Esophagus squamous epithelium (tissue), 5 donors: ENCODE data around the gene EVPLL. TPM values are rescaled to one million over a fixed set of nuclear protein-coding genes. Genes with fewer than 3 reads are reported as not detected.
A peak's percentile ranks its signal among the peaks of the same experiment; 100 is the strongest.
"Not testable (repeated sequence)": the region's sequence is repeated elsewhere in the genome, so short reads cannot be mapped to it uniquely, and the experiment has no call there.

Experiments used
- DNase-seq: peaks from one replicate; lab custom pipeline; 2025; lab: John Stamatoyannopoulos, UW
- H3K27ac ChIP-seq, 4 donors: fragments of 200-600 bp; sonication (generic); one replicate each; pipeline ENCODE4 v1.5.1; 2016 to 2019; ENCODE audit warnings: mild to moderate bottlenecking in 1 of 4
- H3K27me3 ChIP-seq, 4 donors: fragments of 200-600 bp; sonication (generic); 1 replicate in 3 of 4; 2 replicates in 1 of 4; pipeline versions ENCODE4 v1.5.1 to v1.6.0; 2017 to 2021; ENCODE audit warnings: antibody characterized with exemption in 1 of 4
- H3K36me3 ChIP-seq, 3 donors: fragments of 200-600 bp; sonication (generic); one replicate each; pipeline ENCODE4 v1.5.1; 2016 to 2019
- H3K4me1 ChIP-seq, 3 donors: fragments of 200-600 bp; sonication (generic); one replicate each; pipeline ENCODE4 v1.5.1; 2017 to 2019
- H3K4me3 ChIP-seq, 4 donors: fragments of 200-600 bp; sonication (generic); 1 replicate in 3 of 4; 2 replicates in 1 of 4; pipeline ENCODE4 v1.5.1; 2016 to 2019; ENCODE audit warnings: mild to moderate bottlenecking in 2 of 4, moderate library complexity in 1 of 4
- H3K9me3 ChIP-seq, 3 donors: fragments of 200-600 bp; sonication (generic); one replicate each; pipeline ENCODE4 v1.5.1; 2016 to 2019
- POLR2A ChIP-seq, 4 donors: fragments of 450-650 bp; IDR thresholded peaks; one replicate each; pipeline ENCODE4 v1.6.1; 2017; ENCODE audit warnings: antibody characterized with exemption in 4 of 4, mild to moderate bottlenecking in 4 of 4, moderate library complexity in 3 of 4
- WGBS, 2 donors: methylation state at CpG; one replicate each; pipeline ENCODE4 v1.1.5; 2018; 5-methylcytosine and 5-hydroxymethylcytosine counted together
- intact Hi-C: fragments of 100-400 bp; cut with DNase I; formaldehyde crosslinking; loops from one replicate; pipeline ENCODE4 v1.15.0; 2022
- total RNA-seq, 4 donors: library from RNA; depleted of rRNA; stranded (reverse); fragments of >200 nt; gene quantifications; one replicate each; pipeline ENCODE4 v1.1.0, GENCODE V29; 2016
- TF ChIP-seq, protein P1 (sequence below), 6 experiments: fragments of 450-650 bp in 4 of 6; fragments of 200-600 bp in 2 of 6; sonication (generic) in 2 of 6; IDR thresholded peaks; one replicate each; pipeline ENCODE4 v1.5.1; 2016 to 2019; ENCODE audit warnings: antibody characterized with exemption in 6 of 6, mild to moderate bottlenecking in 4 of 6, moderate library complexity in 4 of 6
- donor health status: DM: yes; HTN: yes; CAD: no.

EVPLL gene
- total RNA-seq, 4 donors from 2014 or later, result 5.9 to 15.4 (median 10.2) TPM

DNA sequence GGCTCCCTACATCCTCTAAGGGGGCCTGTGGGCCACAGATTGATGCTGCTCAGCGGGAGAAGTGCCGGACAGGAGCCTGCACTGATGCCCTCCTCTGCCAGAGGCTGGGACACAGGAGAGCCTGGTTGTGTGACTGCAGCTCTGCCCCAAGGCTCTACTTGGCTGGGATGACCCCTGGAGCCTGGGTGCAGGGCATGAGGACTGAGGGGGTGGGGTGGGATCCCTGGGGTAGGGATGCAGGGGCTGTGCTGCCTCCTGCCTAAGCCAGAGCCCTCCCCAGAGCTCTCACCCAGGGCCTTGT lies 577 bp downstream of the EVPLL start:
- no CpG with 5 or more reads among the region's 2 CpGs for WGBS, 2 donors
- no peak for TF ChIP-seq POLR2A (IDR thresholded peaks at IDR 0.05)
- TF ChIP-seq, protein P1, sequence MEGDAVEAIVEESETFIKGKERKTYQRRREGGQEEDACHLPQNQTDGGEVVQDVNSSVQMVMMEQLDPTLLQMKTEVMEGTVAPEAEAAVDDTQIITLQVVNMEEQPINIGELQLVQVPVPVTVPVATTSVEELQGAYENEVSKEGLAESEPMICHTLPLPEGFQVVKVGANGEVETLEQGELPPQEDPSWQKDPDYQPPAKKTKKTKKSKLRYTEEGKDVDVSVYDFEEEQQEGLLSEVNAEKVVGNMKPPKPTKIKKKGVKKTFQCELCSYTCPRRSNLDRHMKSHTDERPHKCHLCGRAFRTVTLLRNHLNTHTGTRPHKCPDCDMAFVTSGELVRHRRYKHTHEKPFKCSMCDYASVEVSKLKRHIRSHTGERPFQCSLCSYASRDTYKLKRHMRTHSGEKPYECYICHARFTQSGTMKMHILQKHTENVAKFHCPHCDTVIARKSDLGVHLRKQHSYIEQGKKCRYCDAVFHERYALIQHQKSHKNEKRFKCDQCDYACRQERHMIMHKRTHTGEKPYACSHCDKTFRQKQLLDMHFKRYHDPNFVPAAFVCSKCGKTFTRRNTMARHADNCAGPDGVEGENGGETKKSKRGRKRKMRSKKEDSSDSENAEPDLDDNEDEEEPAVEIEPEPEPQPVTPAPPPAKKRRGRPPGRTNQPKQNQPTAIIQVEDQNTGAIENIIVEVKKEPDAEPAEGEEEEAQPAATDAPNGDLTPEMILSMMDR (IDR thresholded peaks at IDR 0.05), result no peak
- intact Hi-C loops, result no loop called here
- H3K36me3 ChIP-seq, result peaks cover 0 to 25% (median 0%) of the 10 kb centered on the region in 3 donors
- peak overlapping the region; percentile 45 to 55 (median 54) for H3K4me3 ChIP-seq
- H3K4me1 ChIP-seq, result peaks cover 6 to 46% (median 13%) of the 10 kb centered on the region in 3 donors
- peaks cover 0 to 39% (median 0%) of the 10 kb centered on the region in 4 donors for H3K27me3 ChIP-seq
- H3K27ac ChIP-seq, result peak overlapping the region; percentile 79 to 99 (median 97)
- no peaks in the 10 kb centered on the region for H3K9me3 ChIP-seq
- no peak for DNase-seq

DNA sequence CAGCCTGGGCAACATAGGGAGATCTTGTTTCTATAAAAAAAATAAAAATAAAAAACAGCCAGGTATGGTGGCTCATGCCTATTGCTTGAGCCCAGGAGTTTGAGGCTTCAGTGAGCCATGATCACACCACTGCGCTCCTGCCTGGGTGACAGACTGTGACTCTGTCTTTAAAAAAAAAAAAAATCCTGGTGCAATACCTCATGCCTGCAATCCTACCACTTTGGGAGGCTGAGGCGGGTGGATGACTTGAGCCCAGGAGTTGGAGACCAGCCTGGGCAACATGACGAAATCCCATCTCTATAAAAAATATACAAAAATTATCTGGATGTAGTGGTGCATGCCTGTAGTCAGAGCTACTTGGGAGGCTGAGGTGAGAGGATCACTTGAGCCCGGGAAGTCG lies 1.0 kb downstream of the EVPLL start:
- H3K9me3 ChIP-seq, intact Hi-C loops, DNase-seq: not testable (repeated sequence)
- Histone ChIP-seq H3K27ac (peak overlapping the region in 3 of 4 donors; percentile 96 to 99 (median 98)), H3K4me3 (peak overlapping the region; percentile 45 to 55 (median 54)), H3K36me3 (peaks cover 0 to 30% (median 0%) of the 10 kb centered on the region in 3 donors), H3K27me3 (peaks cover 0 to 43% (median 0%) of the 10 kb centered on the region in 4 donors), H3K4me1 (peaks cover 6 to 46% (median 13%) of the 10 kb centered on the region in 3 donors)
- 70 to 71% methylated on average over 5 of the region's 5 CpGs for WGBS, 2 donors

DNA sequence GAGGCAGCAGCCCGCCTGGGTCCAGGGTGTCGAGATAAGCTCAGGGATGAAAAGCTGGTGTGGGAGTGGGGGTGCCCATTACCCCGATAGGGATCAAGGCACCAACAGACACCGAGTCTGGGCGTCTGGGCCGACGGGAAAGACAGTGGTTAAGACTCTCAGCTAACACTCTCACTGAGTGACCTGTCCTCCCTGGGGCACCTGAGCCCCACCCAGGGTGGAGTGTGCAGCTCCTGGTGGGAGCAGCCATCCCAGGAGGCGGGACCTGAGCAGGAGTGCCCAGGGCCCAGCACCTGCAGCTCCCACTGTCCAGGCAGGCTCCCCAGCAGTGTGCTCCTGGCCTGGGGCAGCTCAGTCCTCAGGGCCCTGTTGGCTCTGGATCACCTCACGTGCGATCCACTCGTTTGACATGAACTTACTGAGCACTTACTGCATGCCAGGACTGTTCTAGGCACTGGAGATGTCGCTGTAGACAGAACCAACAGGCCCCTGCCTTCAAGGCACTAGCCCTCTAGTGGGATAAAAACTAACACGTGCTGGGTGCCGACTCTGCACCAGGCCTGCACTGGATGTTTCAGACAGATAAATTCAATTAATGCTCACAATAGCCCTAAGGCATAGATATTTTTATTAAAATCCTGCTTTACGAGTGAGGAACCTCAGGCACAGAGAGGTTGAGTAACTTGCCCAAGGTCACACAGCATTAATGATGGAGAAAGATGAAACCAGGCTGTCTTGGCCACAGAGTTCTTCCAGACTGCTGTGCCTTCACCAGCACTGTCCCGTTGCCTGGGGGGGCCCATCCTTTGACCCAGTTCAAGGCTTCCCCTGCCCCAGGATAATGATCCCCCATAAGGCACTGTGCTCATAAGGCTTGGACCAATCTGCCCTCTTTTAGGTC lies 1.9 kb downstream of the EVPLL start:
- Histone ChIP-seq H3K9me3 (no peaks in the 10 kb centered on the region), H3K4me1 (peaks cover 6 to 46% (median 13%) of the 10 kb centered on the region in 3 donors), H3K4me3 (peak overlapping the region in 3 of 4 donors; percentile 54 to 55 (median 55)), H3K36me3 (peaks cover 0 to 35% (median 0%) of the 10 kb centered on the region in 3 donors), H3K27me3 (peaks cover 0 to 48% (median 0%) of the 10 kb centered on the region in 4 donors), H3K27ac (peak overlapping the region in 3 of 4 donors; percentile 96 to 99 (median 98))
- DNase-seq, result no peak
- intact Hi-C loops, result no loop called here
- WGBS, 2 donors, result 44 to 60% methylated on average over 4 to 6 of the region's 16 CpGs
- no peak for TF ChIP-seq POLR2A (IDR thresholded peaks at IDR 0.05)
- TF ChIP-seq, protein P1 (IDR thresholded peaks at IDR 0.05), result no peak

DNA sequence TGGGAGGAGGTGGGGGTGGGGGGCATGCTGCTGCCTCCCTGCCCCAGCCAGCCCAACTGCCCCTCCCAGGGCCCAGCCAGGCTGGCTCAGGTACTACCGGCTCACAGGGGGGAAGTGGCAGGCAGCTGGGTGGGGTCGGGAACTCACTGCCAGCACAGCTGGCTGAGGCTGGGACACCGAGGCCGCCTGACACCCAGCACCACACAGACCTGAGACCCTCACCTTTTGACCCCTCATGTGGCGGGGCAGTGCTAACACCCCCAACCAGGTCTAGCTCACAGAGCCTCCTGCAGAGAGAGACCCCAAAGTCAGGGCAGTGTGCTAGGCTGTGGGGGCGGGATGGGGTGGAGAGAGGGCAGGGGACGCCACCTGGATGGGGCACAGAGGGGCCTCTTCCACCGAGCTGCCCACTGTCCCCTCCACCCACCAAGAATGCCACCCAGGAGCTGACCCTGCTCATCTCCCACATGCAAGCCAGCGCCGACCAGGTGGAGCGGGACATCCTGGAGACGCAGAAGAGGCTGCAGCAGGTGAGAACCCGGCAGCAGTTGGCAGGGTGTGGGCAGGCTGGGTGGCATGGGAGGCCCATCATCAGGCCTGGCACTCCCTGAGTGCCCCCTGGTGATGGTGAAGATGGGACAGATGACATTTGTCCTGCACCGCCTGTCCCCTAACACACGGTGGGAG lies 3.0 kb downstream of the EVPLL start:
- H3K9me3 ChIP-seq, result no peaks in the 10 kb centered on the region
- H3K4me3 ChIP-seq, result no peak overlapping the region
- TF ChIP-seq, protein P1 (IDR thresholded peaks at IDR 0.05), result no peak
- TF ChIP-seq POLR2A (IDR thresholded peaks at IDR 0.05), result no peak
- H3K36me3 ChIP-seq, result peaks cover 0 to 35% (median 0%) of the 10 kb centered on the region in 3 donors
- DNase-seq, result no peak
- H3K4me1 ChIP-seq, result peaks cover 6 to 46% (median 13%) of the 10 kb centered on the region in 3 donors
- intact Hi-C loops, result no loop called here
- peaks cover 0 to 48% (median 0%) of the 10 kb centered on the region in 4 donors for H3K27me3 ChIP-seq
- H3K27ac ChIP-seq, result peak overlapping the region in 1 of 4 donors; percentile 20
- WGBS, 2 donors, result 67 to 71% methylated on average over 3 to 6 of the region's 15 CpGs

DNA sequence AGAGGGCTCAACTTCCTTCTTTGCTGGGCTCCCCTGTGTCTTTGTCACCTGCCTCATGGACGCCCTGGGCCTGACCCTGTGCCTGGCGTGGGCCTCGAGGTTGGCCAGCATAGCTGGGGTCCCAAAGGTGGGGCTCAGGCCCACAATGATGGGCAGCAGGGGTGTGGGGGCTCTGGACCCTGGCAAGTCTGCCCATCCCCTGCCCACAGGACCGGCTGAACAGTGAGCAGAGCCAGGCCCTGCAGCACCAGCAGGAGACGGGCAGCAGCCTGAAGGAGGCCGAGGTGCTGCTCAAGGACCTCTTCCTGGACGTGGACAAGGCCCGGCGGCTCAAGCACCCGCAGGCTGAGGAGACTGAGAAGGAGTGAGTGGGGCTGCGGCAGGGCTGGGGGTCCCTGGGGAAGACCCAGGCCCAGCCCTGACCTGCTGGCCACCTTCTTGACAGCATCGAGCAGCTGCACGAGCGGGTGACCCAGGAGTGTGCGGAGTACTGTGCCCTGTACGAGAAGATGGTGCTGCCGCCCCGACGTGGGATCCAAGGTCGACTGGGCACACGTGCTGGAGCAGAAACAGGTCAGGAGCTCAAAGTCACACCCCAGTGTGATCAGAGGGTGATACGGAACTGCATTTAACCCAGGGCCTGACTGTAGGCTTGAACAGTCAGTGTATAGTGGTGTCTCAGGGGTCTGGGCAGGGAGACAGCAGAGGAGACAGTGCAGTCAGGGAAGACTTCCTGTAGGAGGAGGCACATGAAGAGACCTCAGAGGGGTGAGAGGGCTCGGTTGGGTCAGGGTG lies 3.8 kb downstream of the EVPLL start:
- Histone ChIP-seq H3K27ac (no peak overlapping the region), H3K36me3 (peaks cover 0 to 35% (median 0%) of the 10 kb centered on the region in 3 donors), H3K4me3 (no peak overlapping the region), H3K4me1 (peaks cover 6 to 42% (median 13%) of the 10 kb centered on the region in 3 donors), H3K9me3 (no peaks in the 10 kb centered on the region), H3K27me3 (peaks cover 0 to 48% (median 0%) of the 10 kb centered on the region in 4 donors)
- 71 to 88% methylated on average over 1 to 4 of the region's 23 CpGs for WGBS, 2 donors
- DNase-seq, result no peak
- intact Hi-C loops, result no loop called here
- TF ChIP-seq POLR2A (IDR thresholded peaks at IDR 0.05), result no peak
- TF ChIP-seq, protein P1 (IDR thresholded peaks at IDR 0.05), result no peak
